Stimulated activated naive CD4-positive, alpha-beta T cell (primary cell): ENCODE results near the gene LYPD6.

Source experiments
- DNase-seq, 6 experiments: peaks; one replicate each; lab custom pipeline; 2025; lab: John Stamatoyannopoulos, UW

LYPD6 gene

GRCh38 chr2:149409506-149409905, 79.1 kb downstream of the LYPD6 start:
- DNase-seq, result no peak

GRCh38 chr2:149410701-149411484, 80.5 kb downstream of the LYPD6 start:
- DNase-seq, result no peak

GRCh38 chr2:149413487-149413886, 83.1 kb downstream of the LYPD6 start:
- no peak for DNase-seq

- no peak for DNase-seq
These were observed 84.7 kb downstream of the LYPD6 start for GRCh38 chr2:149415086-149415485.

GRCh38 chr2:149418065-149418464, 87.7 kb downstream of the LYPD6 start:
- DNase-seq, result no peak

- no peak for DNase-seq
These were observed 89.9 kb downstream of the LYPD6 start for GRCh38 chr2:149420053-149420963.

GRCh38 chr2:149421791-149422190, 91.4 kb downstream of the LYPD6 start:
- DNase-seq, result no peak

GRCh38 chr2:149422337-149422990, 92.1 kb downstream of the LYPD6 start:
- no peak for DNase-seq

- no peak for DNase-seq
These were observed 92.6 kb downstream of the LYPD6 start for GRCh38 chr2:149422991-149423338.

GRCh38 chr2:149423630-149424029, 93.2 kb downstream of the LYPD6 start:
- no peak for DNase-seq

- DNase-seq, result no peak
These were observed 97.0 kb downstream of the LYPD6 start for GRCh38 chr2:149427387-149427786.

GRCh38 chr2:149428783-149429182, 98.4 kb downstream of the LYPD6 start:
- DNase-seq, result no peak

- no peak for DNase-seq
These were observed 100.7 kb downstream of the LYPD6 start for GRCh38 chr2:149430743-149431736.

- no peak for DNase-seq
These were observed 108.1 kb downstream of the LYPD6 start for GRCh38 chr2:149438330-149438960.

GRCh38 chr2:149441255-149441654, 110.9 kb downstream of the LYPD6 start:
- no peak for DNase-seq

- no peak for DNase-seq
These were observed 112.0 kb downstream of the LYPD6 start for GRCh38 chr2:149442346-149442745.

GRCh38 chr2:149443150-149443549, 112.8 kb downstream of the LYPD6 start:
- no peak for DNase-seq

GRCh38 chr2:149446748-149447147, 116.4 kb downstream of the LYPD6 start:
- no peak for DNase-seq

GRCh38 chr2:149448315-149448714, 117.9 kb downstream of the LYPD6 start:
- DNase-seq, result no peak

- no peak for DNase-seq
These were observed 118.6 kb downstream of the LYPD6 start for GRCh38 chr2:149449017-149449416.
